GM18517 (cell line): Measurements from ENCODE around the gene LYRM1.
"Not testable (repeated sequence)": the region's sequence is repeated elsewhere in the genome, so short reads cannot be mapped to it uniquely, and the experiment has no call there.

ENCODE experiments used
- ATAC-seq: cut with Tn5 transposase; IDR thresholded peaks from one replicate; pipeline ENCODE4 v1.9.1; 2021; ENCODE audit warnings: mild to moderate bottlenecking, moderate library complexity; ENCODE audit not compliant: unreplicated experiment

Gene LYRM1

GRCh38 chr16:20931066-20931600, 30.6 kb downstream of the LYRM1 start:
- no peak for ATAC-seq

DNA sequence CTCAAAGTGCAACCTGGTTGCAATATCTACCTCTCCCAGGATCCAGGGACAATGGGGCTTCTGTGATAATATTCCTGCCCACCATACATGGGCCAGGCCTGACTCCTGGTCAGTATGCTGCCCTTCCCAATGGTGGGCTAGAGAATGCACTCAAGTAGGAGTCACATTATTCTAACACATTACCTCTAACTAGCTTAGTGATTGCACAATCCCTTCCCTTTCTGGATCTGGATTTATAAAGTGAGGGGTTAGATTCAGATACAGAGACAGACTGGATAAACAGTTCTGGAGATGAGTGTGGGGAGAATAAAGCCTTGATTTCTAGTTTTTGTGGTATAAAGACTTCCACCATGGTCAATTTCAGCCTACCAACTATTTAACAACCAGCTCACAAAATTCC, 33.0 kb downstream of the LYRM1 start:
- ATAC-seq = no peak

DNA sequence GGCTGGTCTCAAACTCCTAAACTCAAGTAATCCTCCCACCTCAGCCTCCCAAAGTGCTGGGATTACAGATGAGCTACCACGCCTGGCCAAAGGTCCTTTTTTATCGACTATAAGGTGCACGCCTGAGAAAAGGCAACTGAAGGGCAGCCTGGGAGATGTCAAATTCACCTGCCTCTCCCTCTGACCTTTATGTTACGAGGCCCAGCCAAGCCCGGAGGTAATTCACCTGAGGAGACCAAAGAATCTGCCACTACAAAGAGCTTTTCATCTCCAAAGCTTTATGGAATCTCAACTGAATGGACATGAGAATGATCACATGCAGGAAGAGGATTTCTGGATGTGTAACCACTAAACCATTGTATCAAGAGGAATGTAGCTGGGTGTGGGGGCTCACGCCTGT, 37.2 kb downstream of the LYRM1 start:
- no peak for ATAC-seq

GRCh38 chr16:20938426-20938825, 37.9 kb downstream of the LYRM1 start:
- no peak for ATAC-seq

DNA sequence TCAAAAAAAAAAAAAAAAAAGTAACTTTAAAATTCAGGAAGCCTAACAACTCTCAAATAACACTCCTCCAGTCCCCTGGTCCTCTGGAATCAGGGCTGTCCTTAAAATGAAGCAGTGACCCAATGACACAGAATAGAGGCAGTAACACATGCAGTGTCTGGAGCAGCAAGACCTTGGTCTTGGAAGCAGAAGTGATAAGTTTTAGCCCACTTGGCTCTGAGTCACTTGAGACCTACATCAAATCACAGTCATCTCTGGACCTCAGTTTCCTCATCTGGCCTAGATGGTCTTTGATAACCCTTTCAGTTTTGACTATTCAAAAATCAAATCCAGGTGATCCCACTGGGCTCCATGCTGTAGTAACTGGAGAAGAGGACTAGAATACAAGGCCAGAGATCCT, 39.0 kb downstream of the LYRM1 start:
- no peak for ATAC-seq

DNA sequence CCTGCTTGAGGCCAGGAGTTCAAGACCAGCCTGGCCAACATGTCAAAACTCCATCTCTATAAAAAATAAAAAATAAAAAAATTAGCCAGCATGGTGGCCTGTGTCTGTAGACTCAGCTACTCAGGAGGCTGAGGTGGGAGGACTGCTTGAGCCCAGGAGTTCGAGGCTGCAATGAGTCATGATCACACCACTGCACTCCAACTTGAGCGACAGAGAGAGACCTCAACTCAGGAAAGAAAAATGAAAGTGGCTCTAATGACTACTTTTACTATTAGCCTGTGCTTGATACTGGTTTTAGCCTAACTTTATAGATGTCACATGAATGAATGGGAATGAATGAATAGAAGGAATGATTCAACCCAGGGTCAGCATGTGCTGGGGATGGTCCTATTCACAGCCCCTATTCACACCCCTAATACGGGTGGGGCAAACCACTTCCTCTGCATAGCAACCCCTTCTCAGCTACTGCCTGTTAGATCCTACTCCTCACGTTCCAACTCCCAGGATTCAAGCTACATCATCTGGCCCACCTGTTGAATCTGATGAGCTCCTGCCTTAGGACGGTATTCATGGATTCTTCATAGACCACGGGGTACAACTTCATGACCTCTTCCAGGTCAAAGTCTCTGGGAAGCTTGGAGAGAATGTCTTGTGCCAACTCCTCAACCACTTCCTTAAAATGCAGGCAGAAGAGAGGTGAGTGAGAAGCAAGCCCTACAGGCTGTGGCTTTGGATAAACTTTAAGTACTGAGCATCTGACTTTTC, 40.5 kb downstream of the LYRM1 start:
- ATAC-seq = no peak

- no peak for ATAC-seq
Observed at GRCh38 chr16:20941636-20941926, 41.0 kb downstream of the LYRM1 start.

GRCh38 chr16:20942256-20942655, 41.7 kb downstream of the LYRM1 start:
- no peak for ATAC-seq

GRCh38 chr16:20944861-20945574, 44.4 kb downstream of the LYRM1 start:
- no peak for ATAC-seq

DNA sequence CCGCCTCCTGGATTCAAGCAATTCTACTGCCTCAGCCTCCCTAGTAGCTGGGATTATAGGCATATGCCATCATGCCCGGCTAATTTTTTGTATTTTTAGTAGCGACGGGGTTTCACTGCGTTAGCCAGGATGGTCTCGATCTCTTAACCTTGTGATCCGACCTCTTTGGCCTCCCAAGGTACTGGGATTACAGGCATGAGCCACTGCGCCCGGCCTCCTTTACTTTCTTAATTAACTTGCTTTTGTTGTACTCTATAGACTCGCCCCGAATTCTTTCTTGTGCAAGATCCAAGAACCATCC, 45.0 kb downstream of the LYRM1 start:
- not testable (repeated sequence) for ATAC-seq

- no peak for ATAC-seq
Observed at GRCh38 chr16:20946015-20946629, 45.6 kb downstream of the LYRM1 start.

GRCh38 chr16:20948444-20948843, 47.9 kb downstream of the LYRM1 start:
- ATAC-seq = no peak

DNA sequence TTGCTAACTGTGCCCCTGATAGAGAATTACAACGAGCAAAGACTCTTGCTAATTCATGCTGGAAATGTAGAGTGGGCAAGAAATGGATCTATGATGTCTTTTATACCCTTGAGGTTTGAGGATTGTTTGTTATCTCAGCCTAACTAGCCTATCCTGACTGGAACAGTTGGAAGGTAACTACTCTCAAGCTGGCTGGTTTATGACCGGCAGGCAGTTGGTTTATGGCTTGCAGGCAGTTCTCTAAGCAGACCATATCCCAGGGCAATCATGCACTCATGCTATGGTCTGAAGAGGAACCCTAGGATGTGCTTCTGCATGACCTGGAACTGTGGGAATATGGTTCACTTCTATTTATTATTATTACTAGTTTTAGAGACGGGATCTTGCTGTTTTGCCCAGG, 49.1 kb downstream of the LYRM1 start:
- no peak for ATAC-seq

- no peak for ATAC-seq
Observed at GRCh38 chr16:20950294-20950693, 49.7 kb downstream of the LYRM1 start.

GRCh38 chr16:20952139-20952920, 51.8 kb downstream of the LYRM1 start:
- no peak for ATAC-seq

DNA sequence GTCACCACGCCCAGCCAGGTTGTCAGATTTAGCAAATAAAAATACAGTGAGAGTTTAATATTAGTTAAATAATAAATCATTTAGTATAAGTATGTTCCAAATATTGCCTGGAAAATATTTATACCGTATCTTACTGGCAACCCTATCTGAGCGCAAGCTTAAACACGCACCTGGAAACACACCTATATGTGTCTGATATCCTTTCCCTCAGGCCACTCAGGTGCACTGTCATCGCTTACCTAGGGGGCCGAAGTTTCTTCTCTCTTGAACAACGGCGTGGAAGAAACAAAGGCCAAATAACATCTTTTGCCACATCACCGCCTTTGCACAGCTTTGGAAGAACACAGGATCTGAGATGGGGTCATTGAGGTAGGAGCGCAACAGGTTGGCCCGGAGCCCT, 54.0 kb downstream of the LYRM1 start:
- ATAC-seq = no peak

DNA sequence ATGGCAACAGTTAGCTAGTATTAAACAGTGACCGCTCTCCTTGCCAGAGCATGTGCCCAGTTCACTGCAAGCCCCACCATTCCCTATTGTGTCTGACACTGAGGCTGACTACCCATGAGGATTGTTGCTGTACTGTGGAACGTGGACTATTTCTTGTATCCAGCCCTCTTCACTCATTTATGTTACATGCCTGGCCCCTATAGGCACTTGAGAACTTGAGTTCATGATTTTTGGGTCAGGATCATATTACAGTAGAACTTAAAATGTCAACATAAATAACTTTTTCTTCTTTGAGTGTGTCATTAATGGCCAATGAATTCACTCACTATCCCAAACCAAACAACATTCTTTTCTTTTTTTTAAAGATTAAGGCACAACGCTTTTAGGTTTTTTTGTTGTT, 55.7 kb downstream of the LYRM1 start:
- ATAC-seq = no peak

GRCh38 chr16:20957153-20957552, 56.6 kb downstream of the LYRM1 start:
- ATAC-seq = no peak

DNA sequence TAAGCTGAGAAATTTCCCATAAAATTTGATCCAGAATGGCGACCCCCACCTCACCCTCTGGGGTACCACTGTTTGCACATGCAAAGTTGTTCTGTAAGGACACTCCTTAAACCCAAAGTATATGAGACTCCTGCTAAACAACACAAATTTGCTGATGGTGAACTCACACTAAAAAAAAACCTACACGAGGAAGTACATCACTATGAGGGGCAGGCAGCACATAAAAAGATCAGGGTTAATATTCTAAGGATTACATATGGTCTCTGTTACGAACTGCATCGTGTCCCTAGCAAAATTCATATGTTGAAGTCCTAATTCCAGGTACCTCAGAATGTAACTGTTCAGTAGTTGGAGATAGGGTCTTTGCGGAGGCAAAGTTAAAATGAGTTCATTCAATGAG, 60.3 kb downstream of the LYRM1 start:
- ATAC-seq = no peak

DNA sequence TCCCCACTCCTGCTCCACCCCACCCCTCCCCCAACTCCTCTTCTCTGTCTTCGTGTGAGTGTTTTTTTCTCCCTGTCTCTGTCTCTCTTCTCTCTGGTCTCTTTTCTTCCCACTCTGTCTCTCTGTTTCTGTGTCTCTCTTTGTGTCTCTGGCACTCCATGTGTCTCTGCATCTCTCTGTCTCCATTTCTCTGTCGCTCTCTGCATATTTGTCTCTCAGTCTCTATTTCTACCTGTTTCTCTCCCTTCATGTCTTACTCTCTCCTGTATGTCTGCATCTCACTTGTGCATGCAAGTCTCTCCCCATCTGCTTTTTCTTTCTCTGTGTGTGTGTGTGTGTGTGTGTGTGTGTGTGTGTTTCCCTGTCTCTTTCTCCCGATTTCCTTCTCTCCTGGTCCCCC, 68.2 kb downstream of the LYRM1 start:
- no peak for ATAC-seq

DNA sequence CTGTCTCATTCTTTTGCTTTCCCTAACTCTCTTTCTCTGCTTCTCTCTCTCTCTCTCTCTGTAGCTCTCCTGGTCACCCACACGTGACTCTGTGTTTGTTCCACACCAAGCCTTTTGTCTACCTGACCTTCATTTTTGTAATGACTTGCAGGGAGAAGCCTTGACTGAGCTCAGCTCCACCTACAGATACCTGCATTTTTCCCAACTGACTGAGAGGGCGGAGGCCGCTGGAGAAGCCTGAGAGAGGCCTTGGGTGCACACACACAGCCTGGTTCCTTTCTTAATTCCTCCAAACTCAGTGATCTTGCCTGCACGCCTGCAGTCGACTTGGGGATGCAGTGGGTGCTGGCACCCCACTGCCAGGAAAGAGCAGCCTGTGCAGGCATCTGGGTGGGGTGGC, 68.8 kb downstream of the LYRM1 start:
- no peak for ATAC-seq

DNA sequence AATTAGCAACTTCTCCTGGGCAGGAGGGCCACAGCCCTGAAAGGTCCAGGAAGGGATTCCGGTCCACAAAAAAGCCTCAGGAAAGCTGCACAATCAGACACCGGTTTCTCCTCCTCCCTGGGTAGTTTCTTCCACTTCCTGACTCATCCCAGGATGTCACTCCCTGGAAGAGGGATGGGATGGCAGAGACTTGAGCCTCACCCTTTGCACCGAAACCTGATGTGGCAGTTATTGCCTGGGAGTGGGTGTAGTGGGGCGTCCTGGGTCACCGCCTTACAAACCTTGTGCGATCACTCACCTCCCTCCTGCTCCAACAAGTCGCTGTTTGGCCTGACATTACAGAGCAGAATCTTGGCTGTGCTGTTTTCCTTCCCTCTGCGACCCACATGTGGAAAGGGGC, 70.8 kb downstream of the LYRM1 start:
- ATAC-seq = no peak
